NCI-H524 treated with DMSO at 0.1 percent for 48 hours (cell line): ENCODE measurements around the gene QRICH2.
"Not testable (repeated sequence)": the region's sequence is repeated elsewhere in the genome, so short reads cannot be mapped to it uniquely, and the experiment has no call there.

Source experiments
- DNase-seq: peaks from one replicate; lab custom pipeline; 2025; lab: John Stamatoyannopoulos, UW

The QRICH2 gene

GRCh38 chr17:76247304-76247703, 60.8 kb downstream of the QRICH2 start:
- no peak for DNase-seq

GRCh38 chr17:76246080-76247066, 61.7 kb downstream of the QRICH2 start:
- no peak for DNase-seq

- DNase-seq, result not testable (repeated sequence)
Measured at GRCh38 chr17:76244721-76245120, 63.4 kb downstream of the QRICH2 start.

- no peak for DNase-seq
Measured at GRCh38 chr17:76243826-76244679, 64.0 kb downstream of the QRICH2 start.

- no peak for DNase-seq
Measured at GRCh38 chr17:76241691-76242255, 66.3 kb downstream of the QRICH2 start.

GRCh38 chr17:76241204-76241538, 66.9 kb downstream of the QRICH2 start:
- no peak for DNase-seq

GRCh38 chr17:76240461-76241203, 67.4 kb downstream of the QRICH2 start, which contains the start of gene RNF157:
Gene RNF157 (minus strand): TSS chr17:76240493. CDS start chr17:76240240, 253 bp downstream.
- DNase-seq, result no peak

- no peak for DNase-seq
Measured at GRCh38 chr17:76239538-76240274, 68.4 kb downstream of the QRICH2 start.

- no peak for DNase-seq
Measured at GRCh38 chr17:76238847-76239537, 69.1 kb downstream of the QRICH2 start.

GRCh38 chr17:76237859-76238313, 70.2 kb downstream of the QRICH2 start:
- no peak for DNase-seq

GRCh38 chr17:76236603-76237002, 71.5 kb downstream of the QRICH2 start:
- no peak for DNase-seq

- DNase-seq, result no peak
Measured at GRCh38 chr17:76235883-76236282, 72.2 kb downstream of the QRICH2 start.

- DNase-seq, result no peak
Measured at GRCh38 chr17:76234354-76234679, 73.8 kb downstream of the QRICH2 start.

GRCh38 chr17:76233588-76234353, 74.3 kb downstream of the QRICH2 start:
- no peak for DNase-seq

- DNase-seq, result no peak
Measured at GRCh38 chr17:76232342-76232741, 75.7 kb downstream of the QRICH2 start.

GRCh38 chr17:76226749-76227148, 81.3 kb downstream of the QRICH2 start:
- DNase-seq, result not testable (repeated sequence)

GRCh38 chr17:76225373-76226086, 82.5 kb downstream of the QRICH2 start:
- not testable (repeated sequence) for DNase-seq
